ENCODE data around the gene NWD2. TPM values are rescaled to one million over a fixed set of nuclear protein-coding genes. Genes with fewer than 3 reads are reported as not detected.

Gene NWD2
- total and polyA plus RNA-seq, 10 donors = 0.05 TPM; not detected in 9

- Histone ChIP-seq H3K27ac (no peak overlapping the region), H3K4me1 (no peaks in the 10 kb centered on the region), H3K36me3 (no peaks in the 10 kb centered on the region), H3K27me3 (replicated peaks in 1 of 7) (peaks cover 0 to 4% (median 0%) of the 10 kb centered on the region in 7 donors), H3K9me3 (peaks cover 0 to 9% (median 4%) of the 10 kb centered on the region in 8 donors), H3K4me3 (no peak overlapping the region)
- intact Hi-C loops (cut with DNase I; ENCODE audit: low total_unique reads) = no loop called here
- no peak for DNase-seq
- no peak for TF ChIP-seq POLR2AphosphoS5 (IDR thresholded peaks at IDR 0.05)
- TF ChIP-seq CTCF (IDR thresholded peaks at IDR 0.05 in 8 of 11, conservative IDR thresholded peaks at IDR 0.05 in 3 of 11) = no peak
- TF ChIP-seq POLR2A (IDR thresholded peaks at IDR 0.05) = no peak
- WGBS, 5 donors = 48 to 59% (median 54%) methylated on average over 2 of the region's 2 CpGs
Observed at GRCh38 chr4:37422102-37422501, 177.6 kb downstream of the NWD2 start.

- 58 to 76% (median 68%) methylated on average over 2 of the region's 2 CpGs for WGBS, 5 donors
- intact Hi-C loops (cut with DNase I; ENCODE audit: low total_unique reads) = no loop called here
- Histone ChIP-seq H3K4me1 (no peaks in the 10 kb centered on the region), H3K36me3 (no peaks in the 10 kb centered on the region), H3K4me3 (no peak overlapping the region), H3K27me3 (replicated peaks in 1 of 7) (peaks cover 0 to 8% (median 0%) of the 10 kb centered on the region in 7 donors), H3K9me3 (peaks cover 0 to 9% (median 4%) of the 10 kb centered on the region in 8 donors), H3K27ac (no peak overlapping the region)
- DNase-seq = no peak
- no peak for TF ChIP-seq CTCF (IDR thresholded peaks at IDR 0.05 in 8 of 11, conservative IDR thresholded peaks at IDR 0.05 in 3 of 11)
- no peak for TF ChIP-seq POLR2A (IDR thresholded peaks at IDR 0.05)
Observed at GRCh38 chr4:37422638-37423037, 178.1 kb downstream of the NWD2 start.

GRCh38 chr4:37423310-37423709 is 178.8 kb downstream of the NWD2 start:
- no peak overlapping the region for H3K4me3 ChIP-seq
- peaks cover 0 to 8% (median 0%) of the 10 kb centered on the region in 7 donors for H3K27me3 ChIP-seq (replicated peaks in 1 of 7)
- TF ChIP-seq POLR2A (IDR thresholded peaks at IDR 0.05) (no peak), POLR2AphosphoS5 (IDR thresholded peaks at IDR 0.05) (no peak), CTCF (IDR thresholded peaks at IDR 0.05 in 8 of 11, conservative IDR thresholded peaks at IDR 0.05 in 3 of 11) (no peak)
- peaks cover 0 to 9% (median 4%) of the 10 kb centered on the region in 8 donors for H3K9me3 ChIP-seq
- intact Hi-C loops (cut with DNase I; ENCODE audit: low total_unique reads) = no loop called here
- H3K27ac ChIP-seq = no peak overlapping the region
- WGBS, 5 donors = 78 to 89% (median 82%) methylated on average over 5 of the region's 5 CpGs
- no peaks in the 10 kb centered on the region for H3K4me1 ChIP-seq
- no peak for DNase-seq
- H3K36me3 ChIP-seq = no peaks in the 10 kb centered on the region

GRCh38 chr4:37424753-37425152 is 180.2 kb downstream of the NWD2 start:
- H3K27ac ChIP-seq = no peak overlapping the region
- H3K4me3 ChIP-seq = no peak overlapping the region
- no peak for TF ChIP-seq POLR2AphosphoS5 (IDR thresholded peaks at IDR 0.05)
- TF ChIP-seq POLR2A (IDR thresholded peaks at IDR 0.05) = no peak
- peaks cover 0 to 8% (median 0%) of the 10 kb centered on the region in 7 donors for H3K27me3 ChIP-seq (replicated peaks in 1 of 7)
- no peak for DNase-seq
- no peaks in the 10 kb centered on the region for H3K4me1 ChIP-seq
- H3K36me3 ChIP-seq = no peaks in the 10 kb centered on the region
- intact Hi-C loops (cut with DNase I; ENCODE audit: low total_unique reads) = no loop called here
- no peaks in the 10 kb centered on the region for H3K9me3 ChIP-seq

DNA sequence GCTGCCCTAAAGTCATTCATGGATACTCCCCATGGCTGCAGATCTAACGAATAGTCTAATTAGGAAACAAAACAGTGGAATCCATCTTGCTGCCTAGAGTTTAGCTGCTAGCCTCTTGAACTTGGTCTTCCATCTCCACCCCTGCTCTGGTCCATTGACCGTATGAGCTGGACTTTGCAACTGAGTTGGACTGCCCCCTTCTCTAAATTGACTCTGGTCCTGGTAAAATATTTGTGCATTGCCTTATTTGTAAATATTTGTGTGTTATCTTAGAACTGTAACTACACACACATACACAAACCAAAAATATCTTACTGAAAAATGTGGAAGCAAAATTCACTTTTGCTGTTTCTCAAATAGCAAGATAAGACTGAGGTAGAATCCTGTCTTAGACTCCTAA is 181.3 kb downstream of the NWD2 start:
- Histone ChIP-seq H3K4me3 (no peak overlapping the region), H3K9me3 (no peaks in the 10 kb centered on the region), H3K36me3 (no peaks in the 10 kb centered on the region), H3K4me1 (no peaks in the 10 kb centered on the region), H3K27ac (no peak overlapping the region), H3K27me3 (replicated peaks in 1 of 7) (peaks cover 0 to 8% (median 0%) of the 10 kb centered on the region in 7 donors)
- no peak for DNase-seq
- TF ChIP-seq CTCF (IDR thresholded peaks at IDR 0.05 in 8 of 11, conservative IDR thresholded peaks at IDR 0.05 in 3 of 11) = no peak
- no peak for TF ChIP-seq POLR2A (IDR thresholded peaks at IDR 0.05)
- TF ChIP-seq POLR2AphosphoS5 (IDR thresholded peaks at IDR 0.05) = no peak
- intact Hi-C loops (cut with DNase I; ENCODE audit: low total_unique reads) = no loop called here
- 78 to 90% (median 86%) methylated on average over 2 of the region's 2 CpGs for WGBS, 5 donors

Measured in spleen (tissue), 11 donors.